Measurements from ENCODE around the gene TNFSF4. TPM values are rescaled to one million over a fixed set of nuclear protein-coding genes. Genes with fewer than 3 reads are reported as not detected.
"Not testable (repeated sequence)": the region's sequence is repeated elsewhere in the genome, so short reads cannot be mapped to it uniquely, and the experiment has no call there.

TNFSF4 gene
- total RNA-seq, 2 experiments from 2014 or later = 0.17 to 0.33 TPM

GRCh38 chr1:173239058-173239457, 31.9 kb upstream of the TNFSF4 start:
- ATAC-seq (ENCODE audit: poor library complexity) (no peak), DNase-seq (no peak)
- Histone ChIP-seq H3K27me3 (ENCODE audit: control insufficient read depth in 1 of 2, insufficient read depth in 2 of 2, low read length in 2 of 2) (no peaks in the 10 kb centered on the region), H3K4me3 (ENCODE audit: low read length) (no peak overlapping the region), H3K27ac (ENCODE audit: low read depth in 1 of 2, low read length in 2 of 2) (no peak overlapping the region), H3K9me3 (ENCODE audit: control insufficient read depth in 1 of 2, insufficient read depth in 1 of 2, low read length in 2 of 2) (peaks cover under 1 to 25% of the 10 kb centered on the region in 2 experiments), H3K4me1 (ENCODE audit: insufficient read depth, low read length) (no peaks in the 10 kb centered on the region), H3K36me3 (ENCODE audit: insufficient read depth, low read length) (no peaks in the 10 kb centered on the region)
- ChIA-PET POLR2A (no interaction called here), CTCF (no interaction called here)
- H3K9me3 Mint-ChIP-seq = peaks cover 22% of the 10 kb centered on the region
- no peak for TF ChIP-seq CTCF (IDR thresholded peaks at IDR 0.05)
- no peaks in the 10 kb centered on the region for H3K4me1 Mint-ChIP-seq (ENCODE audit: low read depth)
- peaks cover 71% of the 10 kb centered on the region for H3K36me3 Mint-ChIP-seq (ENCODE audit: low read depth)
- H3K27ac Mint-ChIP-seq = no peak overlapping the region
- no peak overlapping the region for H3K4me3 Mint-ChIP-seq
- intact Hi-C loops (cut with DNase I, micrococcal nuclease) = no loop called here
- H3K27me3 Mint-ChIP-seq = no peaks in the 10 kb centered on the region

- DNase-seq = no peak
- Mint-ChIP-seq H3K27ac (no peak overlapping the region), H3K4me1 (ENCODE audit: low read depth) (no peaks in the 10 kb centered on the region), H3K9me3 (peaks cover 2% of the 10 kb centered on the region), H3K4me3 (no peak overlapping the region), H3K27me3 (no peaks in the 10 kb centered on the region), H3K36me3 (ENCODE audit: low read depth) (peaks cover 64% of the 10 kb centered on the region)
- no peak for ATAC-seq (ENCODE audit: poor library complexity)
- POLR2A ChIA-PET = no interaction called here
- no peaks in the 10 kb centered on the region for H3K36me3 ChIP-seq (ENCODE audit: insufficient read depth, low read length)
- H3K4me1 ChIP-seq (ENCODE audit: insufficient read depth, low read length) = no peaks in the 10 kb centered on the region
- TF ChIP-seq CTCF (IDR thresholded peaks at IDR 0.05) = no peak
- CTCF ChIA-PET = no interaction called here
- H3K27me3 ChIP-seq (ENCODE audit: control insufficient read depth in 1 of 2, insufficient read depth in 2 of 2, low read length in 2 of 2) = no peaks in the 10 kb centered on the region
- no peak overlapping the region for H3K27ac ChIP-seq (ENCODE audit: low read depth in 1 of 2, low read length in 2 of 2)
- no peak overlapping the region for H3K4me3 ChIP-seq (ENCODE audit: low read length)
- H3K9me3 ChIP-seq (ENCODE audit: control insufficient read depth in 1 of 2, insufficient read depth in 1 of 2, low read length in 2 of 2) = no peaks in the 10 kb centered on the region
- intact Hi-C loops (cut with DNase I, micrococcal nuclease) = no loop called here
Observed at GRCh38 chr1:173234899-173235298, 27.8 kb upstream of the TNFSF4 start.

- DNase-seq; H3K9me3 Mint-ChIP-seq; H3K27me3 ChIP-seq (ENCODE audit: control insufficient read depth in 1 of 2, insufficient read depth in 2 of 2, low read length in 2 of 2); H3K27me3 Mint-ChIP-seq; H3K36me3 ChIP-seq (ENCODE audit: insufficient read depth, low read length); H3K27ac Mint-ChIP-seq; H3K4me1 Mint-ChIP-seq (ENCODE audit: low read depth); H3K4me3 ChIP-seq (ENCODE audit: low read length); intact Hi-C loops (cut with DNase I, micrococcal nuclease); H3K27ac ChIP-seq (ENCODE audit: low read depth in 1 of 2, low read length in 2 of 2); H3K4me3 Mint-ChIP-seq; CTCF ChIA-PET; POLR2A ChIA-PET; ATAC-seq (ENCODE audit: poor library complexity); H3K9me3 ChIP-seq (ENCODE audit: control insufficient read depth in 1 of 2, insufficient read depth in 1 of 2, low read length in 2 of 2); H3K4me1 ChIP-seq (ENCODE audit: insufficient read depth, low read length): not testable (repeated sequence)
- H3K36me3 Mint-ChIP-seq (ENCODE audit: low read depth) = peaks cover 67% of the 10 kb centered on the region
Observed at GRCh38 chr1:173234434-173234833, 27.3 kb upstream of the TNFSF4 start.

GRCh38 chr1:173229031-173229430, 21.9 kb upstream of the TNFSF4 start:
- H3K27me3 ChIP-seq (ENCODE audit: control insufficient read depth in 1 of 2, insufficient read depth in 2 of 2, low read length in 2 of 2); H3K4me1 Mint-ChIP-seq (ENCODE audit: low read depth); H3K4me3 ChIP-seq (ENCODE audit: low read length); H3K4me3 Mint-ChIP-seq; H3K27me3 Mint-ChIP-seq; CTCF ChIA-PET; H3K9me3 Mint-ChIP-seq; H3K9me3 ChIP-seq (ENCODE audit: control insufficient read depth in 1 of 2, insufficient read depth in 1 of 2, low read length in 2 of 2); POLR2A ChIA-PET; H3K4me1 ChIP-seq (ENCODE audit: insufficient read depth, low read length); intact Hi-C loops (cut with DNase I, micrococcal nuclease); ATAC-seq (ENCODE audit: poor library complexity); DNase-seq; H3K27ac Mint-ChIP-seq; H3K36me3 ChIP-seq (ENCODE audit: insufficient read depth, low read length); H3K27ac ChIP-seq (ENCODE audit: low read depth in 1 of 2, low read length in 2 of 2): not testable (repeated sequence)
- peaks cover 43% of the 10 kb centered on the region for H3K36me3 Mint-ChIP-seq (ENCODE audit: low read depth)

Data from CD4-positive, alpha-beta T cell (primary cell).